KMS-11 (cell line): Measurements from ENCODE around the gene MTUS2.

Experiments used
- H2AFZ ChIP-seq: fragments of 200-600 bp; sonication (generic); 2 replicates; pipeline ENCODE4 v1.6.1; 2016; ENCODE audit warnings: antibody characterized with exemption, mixed run types, low read depth
- H3K27ac ChIP-seq: fragments of 200-600 bp; sonication (generic); 2 replicates; pipeline ENCODE4 v1.6.1; 2016; ENCODE audit warnings: mild to moderate bottlenecking, mixed run types
- H3K27me3 ChIP-seq: fragments of 200-600 bp; sonication (generic); 2 replicates; pipeline ENCODE4 v1.6.1; 2017; ENCODE audit warnings: mild to moderate bottlenecking, low read depth, mixed run types, moderate library complexity; ENCODE audit not compliant: insufficient read depth
- H3K36me3 ChIP-seq: fragments of 200-600 bp; sonication (generic); 2 replicates; pipeline ENCODE4 v1.6.1; 2017; ENCODE audit warnings: mild to moderate bottlenecking, mixed run types; ENCODE audit not compliant: insufficient read depth
- H3K4me1 ChIP-seq: fragments of 200-600 bp; sonication (generic); 2 replicates; pipeline ENCODE4 v1.6.1; 2016; ENCODE audit warnings: mild to moderate bottlenecking, low read depth, mixed run types; ENCODE audit not compliant: poor library complexity, severe bottlenecking
- H3K4me2 ChIP-seq: fragments of 200-600 bp; sonication (generic); 2 replicates; pipeline ENCODE4 v1.7.0; 2016; ENCODE audit warnings: mild to moderate bottlenecking, mixed run types
- H3K4me3 ChIP-seq: fragments of 200-600 bp; sonication (generic); IDR thresholded peaks from 2 replicates; pipeline ENCODE4 v1.6.1; 2017; ENCODE audit warnings: low read depth, low read length, mixed read lengths; ENCODE audit not compliant: insufficient read depth
- H3K79me2 ChIP-seq: fragments of 200-600 bp; sonication (generic); 2 replicates; pipeline ENCODE4 v1.6.1; 2016; ENCODE audit warnings: low read depth, mixed run types; ENCODE audit not compliant: insufficient read depth
- H3K9ac ChIP-seq: fragments of 200-600 bp; sonication (generic); 2 replicates; pipeline ENCODE4 v1.6.1; 2016; ENCODE audit warnings: mild to moderate bottlenecking, mixed run types
- H4K20me1 ChIP-seq: fragments of 200-600 bp; sonication (generic); 2 replicates; pipeline ENCODE4 v1.6.1; 2016; ENCODE audit warnings: mild to moderate bottlenecking, mixed run types; ENCODE audit not compliant: insufficient read depth
- CTCF ChIP-seq: fragments of 200-600 bp; sonication (generic); conservative IDR thresholded peaks from 2 replicates; pipeline ENCODE4 v1.6.1; 2017; ENCODE audit warnings: low read depth, mild to moderate bottlenecking, antibody characterized with exemption, low read length, moderate library complexity, mixed read lengths

MTUS2 gene

GRCh38 chr13:29108068-29108786 lies 288.1 kb downstream of the MTUS2 start:
- no peaks in the 10 kb centered on the region for H3K4me1 ChIP-seq
- no peaks in the 10 kb centered on the region for H3K36me3 ChIP-seq
- TF ChIP-seq CTCF: no peak
- no peaks in the 10 kb centered on the region for H3K79me2 ChIP-seq
- no peaks in the 10 kb centered on the region for H3K27me3 ChIP-seq
- H3K4me2 ChIP-seq: no peak overlapping the region
- no peaks in the 10 kb centered on the region for H4K20me1 ChIP-seq
- no peak overlapping the region for H2AFZ ChIP-seq
- H3K9ac ChIP-seq: no peak overlapping the region
- no peak overlapping the region for H3K27ac ChIP-seq
- H3K4me3 ChIP-seq: no peak overlapping the region

GRCh38 chr13:29109987-29110386 lies 289.8 kb downstream of the MTUS2 start:
- Histone ChIP-seq H3K9ac (no peak overlapping the region), H2AFZ (no peak overlapping the region), H3K27ac (no peak overlapping the region), H3K4me1 (no peaks in the 10 kb centered on the region), H3K4me3 (no peak overlapping the region), H4K20me1 (no peaks in the 10 kb centered on the region), H3K36me3 (no peaks in the 10 kb centered on the region), H3K27me3 (no peaks in the 10 kb centered on the region), H3K4me2 (no peak overlapping the region), H3K79me2 (no peaks in the 10 kb centered on the region)
- no peak for TF ChIP-seq CTCF

- H4K20me1 ChIP-seq: no peaks in the 10 kb centered on the region
- H3K4me1 ChIP-seq: no peaks in the 10 kb centered on the region
- H3K36me3 ChIP-seq: no peaks in the 10 kb centered on the region
- no peak overlapping the region for H3K27ac ChIP-seq
- H3K27me3 ChIP-seq: no peaks in the 10 kb centered on the region
- no peak overlapping the region for H3K4me2 ChIP-seq
- no peak overlapping the region for H3K4me3 ChIP-seq
- no peaks in the 10 kb centered on the region for H3K79me2 ChIP-seq
- TF ChIP-seq CTCF: no peak
- H2AFZ ChIP-seq: no peak overlapping the region
- H3K9ac ChIP-seq: no peak overlapping the region
Observed at GRCh38 chr13:29111446-29111845, 291.3 kb downstream of the MTUS2 start.

DNA sequence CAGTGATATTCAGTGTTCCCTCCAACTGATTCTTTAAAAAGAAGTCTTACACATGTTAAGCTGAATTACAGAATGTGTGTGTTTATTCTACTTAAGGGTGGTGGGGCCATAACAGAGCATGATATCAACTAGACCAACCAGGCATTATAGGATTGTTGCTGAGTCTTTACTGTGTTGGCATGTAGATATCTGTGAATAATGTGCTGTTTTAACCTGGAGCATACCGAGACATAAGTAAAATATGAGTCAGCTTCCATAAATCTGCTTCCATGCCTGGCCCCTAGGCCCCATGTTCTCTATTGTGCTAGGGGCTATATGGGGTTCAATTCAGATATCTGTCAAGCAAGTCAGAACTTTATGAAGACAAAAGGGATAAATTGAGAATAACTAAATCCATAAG lies 295.7 kb downstream of the MTUS2 start:
- no peaks in the 10 kb centered on the region for H4K20me1 ChIP-seq
- no peak overlapping the region for H2AFZ ChIP-seq
- H3K36me3 ChIP-seq: no peaks in the 10 kb centered on the region
- H3K9ac ChIP-seq: no peak overlapping the region
- H3K79me2 ChIP-seq: no peaks in the 10 kb centered on the region
- H3K4me1 ChIP-seq: no peaks in the 10 kb centered on the region
- no peak overlapping the region for H3K27ac ChIP-seq
- no peak overlapping the region for H3K4me2 ChIP-seq
- no peak for TF ChIP-seq CTCF
- no peaks in the 10 kb centered on the region for H3K27me3 ChIP-seq
- no peak overlapping the region for H3K4me3 ChIP-seq
